COLO829 (cell line): ENCODE results near the gene KCNMB3.

Experiments
- DNase-seq: peaks from one replicate; pipeline ENCODE4 v3.0.0; 2012; ENCODE audit warnings: low spot score

The KCNMB3 gene

GRCh38 chr3:179196098-179196497 is 54.8 kb downstream of the KCNMB3 start:
- no peak for DNase-seq

- DNase-seq: no peak
Observed at GRCh38 chr3:179194931-179195330, 56.0 kb downstream of the KCNMB3 start.
